ENCODE measurements around the gene TEF.
"Not testable (repeated sequence)": the region's sequence is repeated elsewhere in the genome, so short reads cannot be mapped to it uniquely, and the experiment has no call there.

TEF gene

GRCh38 chr22:41415554-41415953, 33.8 kb downstream of the TEF start:
- DNase-seq (ENCODE audit: insufficient read length, low spot score): no peak
- no peak for FAIRE-seq

- DNase-seq (ENCODE audit: insufficient read length, low spot score): no peak
- no peak for FAIRE-seq
Measured at GRCh38 chr22:41417622-41418390, 36.1 kb downstream of the TEF start.

- FAIRE-seq: no peak
- no peak for DNase-seq (ENCODE audit: insufficient read length, low spot score)
Measured at GRCh38 chr22:41418717-41419116, 37.0 kb downstream of the TEF start.

GRCh38 chr22:41425660-41426365, 44.1 kb downstream of the TEF start:
- DNase-seq (ENCODE audit: insufficient read length, low spot score) (no peak), FAIRE-seq (no peak)

GRCh38 chr22:41429232-41429950, 47.6 kb downstream of the TEF start:
- DNase-seq (ENCODE audit: insufficient read length, low spot score): no peak
- FAIRE-seq: no peak

GRCh38 chr22:41429951-41430332, 48.2 kb downstream of the TEF start:
- no peak for FAIRE-seq
- DNase-seq (ENCODE audit: insufficient read length, low spot score): no peak

- FAIRE-seq (no peak), DNase-seq (ENCODE audit: insufficient read length, low spot score) (no peak)
Measured at GRCh38 chr22:41431656-41432055, 49.9 kb downstream of the TEF start.

- DNase-seq (ENCODE audit: insufficient read length, low spot score); FAIRE-seq: not testable (repeated sequence)
Measured at GRCh38 chr22:41433480-41433879, 51.7 kb downstream of the TEF start.

- DNase-seq (ENCODE audit: insufficient read length, low spot score); FAIRE-seq: not testable (repeated sequence)
Measured at GRCh38 chr22:41434361-41435003, 52.7 kb downstream of the TEF start.

- no peak for DNase-seq (ENCODE audit: insufficient read length, low spot score)
- no peak for FAIRE-seq
Measured at GRCh38 chr22:41435560-41435959, 53.8 kb downstream of the TEF start.

- FAIRE-seq: no peak
- DNase-seq (ENCODE audit: insufficient read length, low spot score): no peak
Measured at GRCh38 chr22:41436322-41437113, 54.8 kb downstream of the TEF start.

- DNase-seq (ENCODE audit: insufficient read length, low spot score): no peak
- FAIRE-seq: no peak
Measured at GRCh38 chr22:41437198-41437597, 55.5 kb downstream of the TEF start.

GRCh38 chr22:41440511-41440910, 58.8 kb downstream of the TEF start:
- FAIRE-seq; DNase-seq (ENCODE audit: insufficient read length, low spot score): not testable (repeated sequence)

- DNase-seq (ENCODE audit: insufficient read length, low spot score): no peak
- FAIRE-seq: no peak
Measured at GRCh38 chr22:41442240-41442792, 60.6 kb downstream of the TEF start.

- FAIRE-seq: peak; percentile 48
- DNase-seq (ENCODE audit: insufficient read length, low spot score): peak; percentile 92
Measured at GRCh38 chr22:41444360-41445128, 62.8 kb downstream of the TEF start.

GRCh38 chr22:41445129-41446056, 63.7 kb downstream of the TEF start:
- FAIRE-seq: no peak

GRCh38 chr22:41446057-41446501, 64.3 kb downstream of the TEF start:
- FAIRE-seq (no peak), DNase-seq (ENCODE audit: insufficient read length, low spot score) (no peak)

More at GRCh38 chr22:41445129-41446056, 63.7 kb downstream of the TEF start:
- no peak for DNase-seq (ENCODE audit: insufficient read length, low spot score)
